ENCODE data around the gene IFT81.
"Not testable (repeated sequence)": the region's sequence is repeated elsewhere in the genome, so short reads cannot be mapped to it uniquely, and the experiment has no call there.

Gene IFT81

GRCh38 chr12:110124269-110124995, at the start of gene IFT81:
TSS of gene IFT81 (plus strand) at chr12:110124357. CDS start at chr12:110127381, 3,024 bp downstream.
- peak; percentile 95 for DNase-seq (ENCODE audit: low read depth)

GRCh38 chr12:110075880-110076279, 48.3 kb upstream of the IFT81 start:
- no peak for DNase-seq (ENCODE audit: low read depth)

GRCh38 chr12:110077800-110078199, 46.4 kb upstream of the IFT81 start:
- no peak for DNase-seq (ENCODE audit: low read depth)

- peak; percentile 52 for DNase-seq (ENCODE audit: low read depth)
Observed at GRCh38 chr12:110079477-110080400, 44.4 kb upstream of the IFT81 start.

- no peak for DNase-seq (ENCODE audit: low read depth)
Observed at GRCh38 chr12:110080410-110080809, 43.7 kb upstream of the IFT81 start.

- DNase-seq (ENCODE audit: low read depth), result no peak
Observed at GRCh38 chr12:110084314-110085015, 39.7 kb upstream of the IFT81 start.

GRCh38 chr12:110088216-110088615, 35.9 kb upstream of the IFT81 start:
- not testable (repeated sequence) for DNase-seq (ENCODE audit: low read depth)

GRCh38 chr12:110088936-110089335, 35.2 kb upstream of the IFT81 start:
- DNase-seq (ENCODE audit: low read depth), result no peak

GRCh38 chr12:110090266-110091135, 33.7 kb upstream of the IFT81 start:
- no peak for DNase-seq (ENCODE audit: low read depth)

- DNase-seq (ENCODE audit: low read depth), result no peak
Observed at GRCh38 chr12:110091136-110091711, 32.9 kb upstream of the IFT81 start.

GRCh38 chr12:110093631-110094311, 30.4 kb upstream of the IFT81 start:
- no peak for DNase-seq (ENCODE audit: low read depth)

- peak; percentile 40 for DNase-seq (ENCODE audit: low read depth)
Observed at GRCh38 chr12:110100315-110100970, 23.7 kb upstream of the IFT81 start.

- no peak for DNase-seq (ENCODE audit: low read depth)
Observed at GRCh38 chr12:110102255-110102654, 21.9 kb upstream of the IFT81 start.

GRCh38 chr12:110104188-110105094, 19.7 kb upstream of the IFT81 start:
- DNase-seq (ENCODE audit: low read depth), result no peak

GRCh38 chr12:110105159-110105558, 19.0 kb upstream of the IFT81 start:
- no peak for DNase-seq (ENCODE audit: low read depth)

- no peak for DNase-seq (ENCODE audit: low read depth)
Observed at GRCh38 chr12:110105986-110106385, 18.2 kb upstream of the IFT81 start.

GRCh38 chr12:110107369-110108281, 16.5 kb upstream of the IFT81 start:
- no peak for DNase-seq (ENCODE audit: low read depth)
